Prostate gland (tissue), 2 donors: ENCODE results near the gene MDFIC.

Experiments used
- CTCF ChIP-seq, 4 experiments: fragments of 200-600 bp in 2 of 4; fragments of 450-650 bp in 2 of 4; sonication (generic) in 2 of 4; IDR thresholded peaks; 1 replicate in 3 of 4; 2 replicates in 1 of 4; pipeline ENCODE4 v1.5.1; 2016 to 2019; ENCODE audit warnings: antibody characterized with exemption in 4 of 4, mild to moderate bottlenecking in 2 of 4, moderate library complexity in 2 of 4
- POLR2AphosphoS5 ChIP-seq: sonication (generic); formaldehyde crosslinking; IDR thresholded peaks from one replicate; pipeline ENCODE4 v1.6.1; 2017; ENCODE audit warnings: antibody characterized with exemption

DNA sequence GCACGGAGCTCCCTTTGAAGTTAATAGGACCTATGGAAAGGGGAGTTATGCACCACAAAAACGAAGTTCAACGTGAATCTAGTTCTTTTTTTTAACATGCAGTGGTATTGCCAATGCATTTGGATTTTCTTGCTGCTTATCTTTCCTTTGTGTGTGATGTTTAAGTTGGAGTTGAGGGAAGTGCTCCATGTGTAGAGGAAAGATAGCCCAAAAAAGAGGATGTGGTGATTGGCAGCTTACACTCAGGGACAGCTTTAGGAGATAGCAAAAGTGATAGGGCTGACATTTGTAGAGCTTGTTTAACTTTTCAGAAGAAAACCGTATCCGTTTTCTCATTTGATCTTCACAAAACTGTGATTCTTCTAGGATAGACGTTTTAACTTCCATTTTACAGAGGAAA is 101.3 kb downstream of the MDFIC start:
- TF ChIP-seq POLR2AphosphoS5, result no peak
- TF ChIP-seq CTCF (IDR thresholded peaks at IDR 0.05), result no peak
